Peyer's patch (tissue), 4 donors: Measurements from ENCODE around the gene FIGNL2. TPM values are rescaled to one million over a fixed set of nuclear protein-coding genes. Genes with fewer than 3 reads are reported as not detected.
"Not testable (repeated sequence)": the region's sequence is repeated elsewhere in the genome, so short reads cannot be mapped to it uniquely, and the experiment has no call there.

Experiments used
- DNase-seq, 3 donors: peaks; one replicate each; pipeline ENCODE4 v3.0.0-alpha.2; 2017 to 2019
- H3K27ac ChIP-seq, 4 donors: fragments of 200-600 bp; sonication (generic); one replicate each; pipeline ENCODE4 v1.5.1; 2016 to 2019
- H3K27me3 ChIP-seq, 2 donors: fragments of 200-600 bp; sonication (generic); one replicate each; pipeline ENCODE4 v1.5.1; 2019
- H3K36me3 ChIP-seq, 3 donors: fragments of 200-600 bp; sonication (generic); one replicate each; pipeline ENCODE4 v1.5.1; 2016 to 2019
- H3K4me1 ChIP-seq, 4 donors: fragments of 200-600 bp; sonication (generic); one replicate each; pipeline ENCODE4 v1.5.1; 2016 to 2019
- H3K4me3 ChIP-seq, 4 donors: fragments of 200-600 bp; sonication (generic); 1 replicate in 3 of 4; 2 replicates in 1 of 4; pipeline ENCODE4 v1.5.1; 2016 to 2019; ENCODE audit warnings: mild to moderate bottlenecking in 1 of 4
- H3K9me3 ChIP-seq, 4 donors: fragments of 200-600 bp; sonication (generic); one replicate each; pipeline ENCODE4 v1.5.1; 2016 to 2019; ENCODE audit warnings: mild to moderate bottlenecking in 1 of 4
- POLR2A ChIP-seq, 2 donors: fragments of 450-650 bp; IDR thresholded peaks; one replicate each; pipeline ENCODE4 v1.5.1; 2017; ENCODE audit warnings: antibody characterized with exemption in 2 of 2, mild to moderate bottlenecking in 2 of 2, moderate library complexity in 2 of 2
- total RNA-seq, 4 donors: library from RNA; depleted of rRNA; stranded (reverse); fragments of >200 nt; gene quantifications; one replicate each; pipeline ENCODE4 v1.1.0, GENCODE V29; 2016
- TF ChIP-seq, protein P1 (sequence below), 6 experiments: fragments of 450-650 bp in 4 of 6; fragments of 200-600 bp in 2 of 6; sonication (generic) in 1 of 6; IDR thresholded peaks; one replicate each; pipeline ENCODE4 v1.5.1; 2017 to 2019; ENCODE audit warnings: antibody characterized with exemption in 6 of 6, mild to moderate bottlenecking in 3 of 6, moderate library complexity in 1 of 6

Gene FIGNL2
- total RNA-seq, 4 donors from 2014 or later = 0.19 TPM; not detected in 3

DNA sequence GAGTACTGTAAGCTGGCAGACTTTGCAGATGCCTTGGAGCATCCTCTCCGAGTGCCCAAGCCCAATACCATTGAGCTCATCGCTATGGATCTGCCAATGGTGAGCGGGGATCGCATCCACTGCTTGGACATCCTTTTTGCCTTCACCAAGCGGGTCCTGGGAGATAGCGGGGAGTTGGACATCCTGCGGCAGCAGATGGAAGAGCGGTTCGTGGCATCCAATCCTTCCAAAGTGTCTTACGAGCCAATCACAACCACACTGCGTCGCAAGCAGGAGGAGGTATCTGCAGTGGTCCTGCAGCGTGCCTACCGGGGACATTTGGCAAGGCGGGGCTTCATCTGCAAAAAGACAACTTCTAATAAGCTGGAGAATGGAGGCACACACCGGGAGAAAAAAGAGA lies 41.6 kb downstream of the FIGNL2 start:
- no peaks in the 10 kb centered on the region for H3K4me1 ChIP-seq
- no peaks in the 10 kb centered on the region for H3K36me3 ChIP-seq
- H3K27me3 ChIP-seq = no peaks in the 10 kb centered on the region
- H3K9me3 ChIP-seq = no peaks in the 10 kb centered on the region
- no peak for DNase-seq
- H3K27ac ChIP-seq = no peak overlapping the region
- no peak overlapping the region for H3K4me3 ChIP-seq
- TF ChIP-seq, protein P1, sequence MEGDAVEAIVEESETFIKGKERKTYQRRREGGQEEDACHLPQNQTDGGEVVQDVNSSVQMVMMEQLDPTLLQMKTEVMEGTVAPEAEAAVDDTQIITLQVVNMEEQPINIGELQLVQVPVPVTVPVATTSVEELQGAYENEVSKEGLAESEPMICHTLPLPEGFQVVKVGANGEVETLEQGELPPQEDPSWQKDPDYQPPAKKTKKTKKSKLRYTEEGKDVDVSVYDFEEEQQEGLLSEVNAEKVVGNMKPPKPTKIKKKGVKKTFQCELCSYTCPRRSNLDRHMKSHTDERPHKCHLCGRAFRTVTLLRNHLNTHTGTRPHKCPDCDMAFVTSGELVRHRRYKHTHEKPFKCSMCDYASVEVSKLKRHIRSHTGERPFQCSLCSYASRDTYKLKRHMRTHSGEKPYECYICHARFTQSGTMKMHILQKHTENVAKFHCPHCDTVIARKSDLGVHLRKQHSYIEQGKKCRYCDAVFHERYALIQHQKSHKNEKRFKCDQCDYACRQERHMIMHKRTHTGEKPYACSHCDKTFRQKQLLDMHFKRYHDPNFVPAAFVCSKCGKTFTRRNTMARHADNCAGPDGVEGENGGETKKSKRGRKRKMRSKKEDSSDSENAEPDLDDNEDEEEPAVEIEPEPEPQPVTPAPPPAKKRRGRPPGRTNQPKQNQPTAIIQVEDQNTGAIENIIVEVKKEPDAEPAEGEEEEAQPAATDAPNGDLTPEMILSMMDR (IDR thresholded peaks at IDR 0.05) = no peak
- TF ChIP-seq POLR2A (IDR thresholded peaks at IDR 0.05) = no peak

DNA sequence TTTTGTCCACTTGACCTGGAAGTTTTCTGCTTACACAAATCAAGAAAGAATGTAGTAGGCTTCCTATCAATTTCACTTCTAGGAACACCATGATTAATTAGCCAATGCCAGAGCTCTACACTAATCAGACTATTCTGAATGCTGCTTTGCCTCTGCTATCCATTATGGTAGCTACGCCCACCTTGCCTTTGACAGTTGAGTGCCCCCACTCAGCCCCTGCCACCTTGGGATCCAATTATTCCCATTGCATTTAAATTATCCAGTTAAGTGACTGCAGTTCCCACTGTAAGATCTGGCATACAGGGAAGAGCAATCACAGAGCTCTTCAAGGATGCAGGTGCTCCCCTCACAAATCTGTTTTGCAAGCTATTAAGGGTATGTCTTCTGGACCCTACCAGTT lies 47.5 kb downstream of the FIGNL2 start:
- H3K4me3 ChIP-seq = no peak overlapping the region
- TF ChIP-seq, protein P1 (IDR thresholded peaks at IDR 0.05) = no peak
- no peak for TF ChIP-seq POLR2A (IDR thresholded peaks at IDR 0.05)
- no peak for DNase-seq
- no peaks in the 10 kb centered on the region for H3K27me3 ChIP-seq
- no peaks in the 10 kb centered on the region for H3K36me3 ChIP-seq
- no peaks in the 10 kb centered on the region for H3K4me1 ChIP-seq
- no peaks in the 10 kb centered on the region for H3K9me3 ChIP-seq
- H3K27ac ChIP-seq = no peak overlapping the region

DNA sequence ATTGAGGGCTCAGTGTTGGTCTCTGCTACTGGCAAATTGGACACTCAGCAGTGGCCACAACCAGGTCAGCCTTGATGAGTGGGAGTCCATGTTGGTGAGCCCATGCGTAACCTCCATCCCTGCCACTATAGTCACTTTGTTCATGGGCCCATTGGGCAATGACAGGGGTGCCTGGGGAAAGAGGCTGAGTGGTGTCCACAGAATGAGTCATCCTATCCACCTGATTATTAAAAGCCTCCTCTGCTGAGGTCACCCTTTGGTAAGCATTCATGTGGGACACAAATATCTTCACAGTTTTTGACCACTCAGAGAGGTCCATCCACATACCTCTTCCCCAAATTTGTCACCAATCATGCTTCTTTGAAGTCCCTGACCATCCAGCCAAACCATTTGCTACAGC lies 50.0 kb downstream of the FIGNL2 start:
- no peaks in the 10 kb centered on the region for H3K36me3 ChIP-seq
- no peaks in the 10 kb centered on the region for H3K9me3 ChIP-seq
- no peaks in the 10 kb centered on the region for H3K4me1 ChIP-seq
- TF ChIP-seq POLR2A (IDR thresholded peaks at IDR 0.05) = no peak
- TF ChIP-seq, protein P1 (IDR thresholded peaks at IDR 0.05) = no peak
- no peak overlapping the region for H3K27ac ChIP-seq
- H3K27me3 ChIP-seq = no peaks in the 10 kb centered on the region
- DNase-seq = no peak
- no peak overlapping the region for H3K4me3 ChIP-seq

DNA sequence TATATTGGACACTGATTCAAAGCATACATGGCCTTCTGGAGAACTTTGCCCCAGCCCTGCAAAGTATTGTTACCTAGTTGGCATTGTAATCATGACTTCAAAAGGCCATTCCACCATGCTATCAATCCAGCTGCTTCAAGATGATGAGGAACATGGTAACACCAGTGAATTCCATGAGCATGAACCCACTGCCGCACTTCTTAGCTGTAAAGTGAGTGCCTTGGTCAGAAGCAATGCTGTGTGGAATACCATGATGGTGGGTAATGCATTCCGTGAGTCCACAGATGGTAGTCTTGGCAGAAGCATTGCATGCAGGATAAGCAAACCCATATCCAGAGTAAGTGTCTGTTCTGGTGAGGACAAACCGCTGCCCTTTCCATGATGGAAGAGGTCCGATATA lies 50.5 kb downstream of the FIGNL2 start:
- H3K4me1 ChIP-seq, DNase-seq, H3K36me3 ChIP-seq: not testable (repeated sequence)

DNA sequence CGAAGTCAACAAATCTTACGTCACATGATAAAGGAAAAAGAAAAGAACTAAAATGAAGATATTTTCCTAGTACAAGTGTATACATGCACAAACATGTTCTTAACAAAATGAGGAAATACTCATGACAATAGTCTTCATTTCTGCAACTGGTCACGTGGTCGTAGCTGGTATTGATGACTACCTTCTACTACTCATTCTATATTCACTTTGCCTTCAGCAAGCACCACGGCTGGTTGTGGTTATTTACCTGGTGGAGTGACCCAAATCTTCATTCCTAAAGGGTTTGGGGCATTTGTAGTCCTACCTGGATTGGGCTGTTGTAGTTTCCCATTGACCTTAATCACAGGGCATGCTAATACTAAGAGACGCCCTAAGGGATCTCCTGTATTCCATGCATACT lies 51.2 kb downstream of the FIGNL2 start:
- no peaks in the 10 kb centered on the region for H3K36me3 ChIP-seq
- H3K4me3 ChIP-seq = no peak overlapping the region
- no peaks in the 10 kb centered on the region for H3K9me3 ChIP-seq
- no peak for DNase-seq
- H3K27ac ChIP-seq = no peak overlapping the region
- H3K4me1 ChIP-seq = no peaks in the 10 kb centered on the region
- no peak for TF ChIP-seq POLR2A (IDR thresholded peaks at IDR 0.05)
- H3K27me3 ChIP-seq = no peaks in the 10 kb centered on the region

More for the DNA sequence above, 50.5 kb downstream of the FIGNL2 start:
- H3K27ac ChIP-seq, H3K9me3 ChIP-seq, H3K4me3 ChIP-seq, H3K27me3 ChIP-seq: not testable (repeated sequence)

DNA sequence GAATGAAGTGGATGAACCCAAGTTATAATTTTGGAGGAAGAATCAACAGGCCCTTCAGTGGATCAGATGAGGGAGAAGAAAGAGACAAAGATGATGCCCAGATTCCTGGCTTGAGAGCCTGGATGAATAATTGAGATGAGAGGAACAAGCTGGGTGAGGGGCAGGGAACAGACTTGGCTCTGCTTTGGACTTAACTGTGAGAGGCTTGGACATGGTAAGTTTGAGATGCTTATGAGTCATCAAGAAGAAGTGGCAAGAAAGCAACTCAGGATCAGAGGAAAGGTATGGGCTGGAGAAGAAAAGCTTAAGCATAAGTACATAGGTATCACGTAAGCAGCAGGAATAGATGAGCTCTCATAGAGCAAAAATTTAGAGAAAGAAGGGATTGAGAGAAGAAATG lies 55.3 kb downstream of the FIGNL2 start:
- no peak for TF ChIP-seq POLR2A (IDR thresholded peaks at IDR 0.05)
- TF ChIP-seq, protein P1 (IDR thresholded peaks at IDR 0.05) = no peak
- Histone ChIP-seq H3K4me3 (no peak overlapping the region), H3K27me3 (no peaks in the 10 kb centered on the region), H3K4me1 (no peaks in the 10 kb centered on the region), H3K27ac (no peak overlapping the region), H3K36me3 (no peaks in the 10 kb centered on the region), H3K9me3 (no peaks in the 10 kb centered on the region)
- no peak for DNase-seq

DNA sequence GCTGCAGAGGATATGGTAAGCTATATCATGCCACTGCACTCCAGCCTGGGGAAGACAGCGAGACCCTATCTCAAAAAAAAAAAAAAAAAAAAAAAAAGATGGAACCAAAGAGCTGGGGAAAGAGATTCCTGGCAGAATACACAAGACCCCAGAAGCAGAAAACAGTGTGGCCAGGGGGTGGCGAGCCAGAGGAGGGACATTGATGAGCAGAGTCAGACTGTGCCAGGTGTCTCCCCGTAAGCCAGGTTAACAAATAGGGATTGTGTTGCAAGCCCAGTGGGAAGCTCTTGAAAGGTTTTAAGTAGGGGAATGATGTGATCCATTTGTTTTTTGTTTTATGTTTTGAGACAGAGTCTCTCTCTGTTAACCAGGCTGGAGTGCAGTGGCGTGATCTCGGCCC lies 56.1 kb downstream of the FIGNL2 start:
- Histone ChIP-seq H3K27me3 (no peaks in the 10 kb centered on the region), H3K9me3 (no peaks in the 10 kb centered on the region), H3K27ac (no peak overlapping the region), H3K4me1 (no peaks in the 10 kb centered on the region), H3K36me3 (no peaks in the 10 kb centered on the region), H3K4me3 (no peak overlapping the region)
- TF ChIP-seq, protein P1 (IDR thresholded peaks at IDR 0.05) = no peak
- TF ChIP-seq POLR2A (IDR thresholded peaks at IDR 0.05) = no peak
- no peak for DNase-seq
